ENCODE data around the gene C1orf105. TPM values are rescaled to one million over a fixed set of nuclear protein-coding genes. Genes with fewer than 3 reads are reported as not detected.

Gene C1orf105
- total and polyA plus RNA-seq, 2 of the 13 experiments (the other 11 are each of a cell fraction or from before 2014, with no cell fraction given), result 0.15 to 0.45 TPM

DNA sequence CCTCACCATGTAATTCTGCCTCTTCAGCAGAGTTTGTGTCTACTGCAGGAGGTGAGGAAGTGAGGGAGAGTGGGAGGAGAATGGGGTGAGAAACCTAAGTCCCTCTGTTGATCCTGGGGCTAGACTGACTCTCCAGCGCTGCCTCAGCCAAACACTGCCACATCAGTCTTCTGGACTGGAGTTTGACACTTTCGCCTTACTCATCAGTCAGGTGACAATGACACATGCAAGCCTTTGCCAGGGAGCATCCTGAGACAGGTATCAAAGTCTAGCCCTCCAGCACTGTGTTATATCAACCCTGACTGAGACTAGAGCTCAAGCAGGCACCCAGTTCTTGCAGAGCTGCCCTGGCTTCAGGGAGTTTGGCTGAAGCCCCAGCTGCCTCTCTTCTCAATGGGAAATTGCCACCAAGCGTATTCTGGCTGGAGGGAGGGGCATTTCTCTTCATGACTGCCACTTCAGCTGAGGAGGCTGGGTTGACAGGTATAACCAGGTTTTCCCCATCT is 79.2 kb downstream of the C1orf105 start (continued):
- TF ChIP-seq ZNF180 (CRISPR knock-in tag; IDR thresholded peaks at IDR 0.05; ENCODE audit: borderline replicate concordance, low read depth), result no peak
- no peak; the same call in 1 of the 2 replicates for TF ChIP-seq RXRA (CRISPR knock-in tag; IDR thresholded peaks at IDR 0.05)
- TF ChIP-seq ELF3 (CRISPR knock-in tag; IDR thresholded peaks at IDR 0.05), result peak; percentile 51; the same call in 1 of the 2 replicates
- peak; percentile 48 for TF ChIP-seq PHF5A (CRISPR knock-in tag; IDR thresholded peaks at IDR 0.05; ENCODE audit: low read depth, unreplicated experiment)
- no peak for TF ChIP-seq NPAS2 (CRISPR knock-in tag; IDR thresholded peaks at IDR 0.05; ENCODE audit: borderline replicate concordance)
- TF ChIP-seq, protein P1, sequence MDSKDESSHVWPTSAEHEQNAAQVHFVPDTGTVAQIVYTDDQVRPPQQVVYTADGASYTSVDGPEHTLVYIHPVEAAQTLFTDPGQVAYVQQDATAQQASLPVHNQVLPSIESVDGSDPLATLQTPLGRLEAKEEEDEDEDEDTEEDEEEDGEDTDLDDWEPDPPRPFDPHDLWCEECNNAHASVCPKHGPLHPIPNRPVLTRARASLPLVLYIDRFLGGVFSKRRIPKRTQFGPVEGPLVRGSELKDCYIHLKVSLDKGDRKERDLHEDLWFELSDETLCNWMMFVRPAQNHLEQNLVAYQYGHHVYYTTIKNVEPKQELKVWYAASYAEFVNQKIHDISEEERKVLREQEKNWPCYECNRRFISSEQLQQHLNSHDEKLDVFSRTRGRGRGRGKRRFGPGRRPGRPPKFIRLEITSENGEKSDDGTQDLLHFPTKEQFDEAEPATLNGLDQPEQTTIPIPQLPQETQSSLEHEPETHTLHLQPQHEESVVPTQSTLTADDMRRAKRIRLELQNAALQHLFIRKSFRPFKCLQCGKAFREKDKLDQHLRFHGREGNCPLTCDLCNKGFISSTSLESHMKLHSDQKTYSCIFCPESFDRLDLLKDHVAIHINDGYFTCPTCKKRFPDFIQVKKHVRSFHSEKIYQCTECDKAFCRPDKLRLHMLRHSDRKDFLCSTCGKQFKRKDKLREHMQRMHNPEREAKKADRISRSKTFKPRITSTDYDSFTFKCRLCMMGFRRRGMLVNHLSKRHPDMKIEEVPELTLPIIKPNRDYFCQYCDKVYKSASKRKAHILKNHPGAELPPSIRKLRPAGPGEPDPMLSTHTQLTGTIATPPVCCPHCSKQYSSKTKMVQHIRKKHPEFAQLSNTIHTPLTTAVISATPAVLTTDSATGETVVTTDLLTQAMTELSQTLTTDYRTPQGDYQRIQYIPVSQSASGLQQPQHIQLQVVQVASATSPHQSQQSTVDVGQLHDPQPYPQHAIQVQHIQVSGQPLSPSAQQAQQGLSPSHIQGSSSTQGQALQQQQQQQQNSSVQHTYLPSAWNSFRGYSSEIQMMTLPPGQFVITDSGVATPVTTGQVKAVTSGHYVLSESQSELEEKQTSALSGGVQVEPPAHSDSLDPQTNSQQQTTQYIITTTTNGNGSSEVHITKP (CRISPR knock-in tag; IDR thresholded peaks at IDR 0.05; ENCODE audit: low read depth), result no peak
- TF ChIP-seq ZNF724P (CRISPR knock-in tag; IDR thresholded peaks at IDR 0.05; ENCODE audit: borderline replicate concordance), result no peak
- TF ChIP-seq ZNF556 (CRISPR knock-in tag; IDR thresholded peaks at IDR 0.05; ENCODE audit: borderline replicate concordance), result no peak
- TF ChIP-seq THAP11 (CRISPR knock-in tag; IDR thresholded peaks at IDR 0.05), result peak; percentile 50; the same call in 1 of the 2 replicates
- TF ChIP-seq KDM5B (CRISPR knock-in tag; IDR thresholded peaks at IDR 0.05; ENCODE audit: borderline replicate concordance), result peak; percentile 49; the same call in 1 of the 2 replicates
- TF ChIP-seq ATF7-NPFF (CRISPR knock-in tag; IDR thresholded peaks at IDR 0.05; ENCODE audit: low read depth), result no peak
- TF ChIP-seq, protein P2, sequence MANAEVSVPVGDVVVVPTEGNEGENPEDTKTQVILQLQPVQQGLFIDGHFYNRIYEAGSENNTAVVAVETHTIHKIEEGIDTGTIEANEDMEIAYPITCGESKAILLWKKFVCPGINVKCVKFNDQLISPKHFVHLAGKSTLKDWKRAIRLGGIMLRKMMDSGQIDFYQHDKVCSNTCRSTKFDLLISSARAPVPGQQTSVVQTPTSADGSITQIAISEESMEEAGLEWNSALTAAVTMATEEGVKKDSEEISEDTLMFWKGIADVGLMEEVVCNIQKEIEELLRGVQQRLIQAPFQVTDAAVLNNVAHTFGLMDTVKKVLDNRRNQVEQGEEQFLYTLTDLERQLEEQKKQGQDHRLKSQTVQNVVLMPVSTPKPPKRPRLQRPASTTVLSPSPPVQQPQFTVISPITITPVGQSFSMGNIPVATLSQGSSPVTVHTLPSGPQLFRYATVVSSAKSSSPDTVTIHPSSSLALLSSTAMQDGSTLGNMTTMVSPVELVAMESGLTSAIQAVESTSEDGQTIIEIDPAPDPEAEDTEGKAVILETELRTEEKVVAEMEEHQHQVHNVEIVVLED (CRISPR knock-in tag; IDR thresholded peaks at IDR 0.05; ENCODE audit: borderline replicate concordance), result no peak
- TF ChIP-seq, protein P3, sequence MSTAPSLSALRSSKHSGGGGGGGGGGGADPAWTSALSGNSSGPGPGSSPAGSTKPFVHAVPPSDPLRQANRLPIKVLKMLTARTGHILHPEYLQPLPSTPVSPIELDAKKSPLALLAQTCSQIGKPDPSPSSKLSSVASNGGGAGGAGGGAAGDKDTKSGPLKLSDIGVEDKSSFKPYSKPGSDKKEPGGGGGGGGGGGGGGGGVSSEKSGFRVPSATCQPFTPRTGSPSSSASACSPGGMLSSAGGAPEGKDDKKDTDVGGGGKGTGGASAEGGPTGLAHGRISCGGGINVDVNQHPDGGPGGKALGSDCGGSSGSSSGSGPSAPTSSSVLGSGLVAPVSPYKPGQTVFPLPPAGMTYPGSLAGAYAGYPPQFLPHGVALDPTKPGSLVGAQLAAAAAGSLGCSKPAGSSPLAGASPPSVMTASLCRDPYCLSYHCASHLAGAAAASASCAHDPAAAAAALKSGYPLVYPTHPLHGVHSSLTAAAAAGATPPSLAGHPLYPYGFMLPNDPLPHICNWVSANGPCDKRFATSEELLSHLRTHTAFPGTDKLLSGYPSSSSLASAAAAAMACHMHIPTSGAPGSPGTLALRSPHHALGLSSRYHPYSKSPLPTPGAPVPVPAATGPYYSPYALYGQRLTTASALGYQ (CRISPR knock-in tag; IDR thresholded peaks at IDR 0.05), result no peak
- TF ChIP-seq, protein P4, sequence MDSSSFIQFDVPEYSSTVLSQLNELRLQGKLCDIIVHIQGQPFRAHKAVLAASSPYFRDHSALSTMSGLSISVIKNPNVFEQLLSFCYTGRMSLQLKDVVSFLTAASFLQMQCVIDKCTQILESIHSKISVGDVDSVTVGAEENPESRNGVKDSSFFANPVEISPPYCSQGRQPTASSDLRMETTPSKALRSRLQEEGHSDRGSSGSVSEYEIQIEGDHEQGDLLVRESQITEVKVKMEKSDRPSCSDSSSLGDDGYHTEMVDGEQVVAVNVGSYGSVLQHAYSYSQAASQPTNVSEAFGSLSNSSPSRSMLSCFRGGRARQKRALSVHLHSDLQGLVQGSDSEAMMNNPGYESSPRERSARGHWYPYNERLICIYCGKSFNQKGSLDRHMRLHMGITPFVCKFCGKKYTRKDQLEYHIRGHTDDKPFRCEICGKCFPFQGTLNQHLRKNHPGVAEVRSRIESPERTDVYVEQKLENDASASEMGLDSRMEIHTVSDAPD (CRISPR knock-in tag; IDR thresholded peaks at IDR 0.05), result peak; percentile 32; the same call in 1 of the 2 replicates
- TF ChIP-seq SOX5 (CRISPR knock-in tag; IDR thresholded peaks at IDR 0.05; ENCODE audit: borderline replicate concordance), result peak; percentile 68
- TF ChIP-seq, protein P5, sequence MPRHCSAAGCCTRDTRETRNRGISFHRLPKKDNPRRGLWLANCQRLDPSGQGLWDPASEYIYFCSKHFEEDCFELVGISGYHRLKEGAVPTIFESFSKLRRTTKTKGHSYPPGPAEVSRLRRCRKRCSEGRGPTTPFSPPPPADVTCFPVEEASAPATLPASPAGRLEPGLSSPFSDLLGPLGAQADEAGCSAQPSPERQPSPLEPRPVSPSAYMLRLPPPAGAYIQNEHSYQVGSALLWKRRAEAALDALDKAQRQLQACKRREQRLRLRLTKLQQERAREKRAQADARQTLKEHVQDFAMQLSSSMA (CRISPR knock-in tag; IDR thresholded peaks at IDR 0.05), result no peak
- TF ChIP-seq ZNF263 (CRISPR knock-in tag; IDR thresholded peaks at IDR 0.05), result no peak
- TF ChIP-seq, protein P6, sequence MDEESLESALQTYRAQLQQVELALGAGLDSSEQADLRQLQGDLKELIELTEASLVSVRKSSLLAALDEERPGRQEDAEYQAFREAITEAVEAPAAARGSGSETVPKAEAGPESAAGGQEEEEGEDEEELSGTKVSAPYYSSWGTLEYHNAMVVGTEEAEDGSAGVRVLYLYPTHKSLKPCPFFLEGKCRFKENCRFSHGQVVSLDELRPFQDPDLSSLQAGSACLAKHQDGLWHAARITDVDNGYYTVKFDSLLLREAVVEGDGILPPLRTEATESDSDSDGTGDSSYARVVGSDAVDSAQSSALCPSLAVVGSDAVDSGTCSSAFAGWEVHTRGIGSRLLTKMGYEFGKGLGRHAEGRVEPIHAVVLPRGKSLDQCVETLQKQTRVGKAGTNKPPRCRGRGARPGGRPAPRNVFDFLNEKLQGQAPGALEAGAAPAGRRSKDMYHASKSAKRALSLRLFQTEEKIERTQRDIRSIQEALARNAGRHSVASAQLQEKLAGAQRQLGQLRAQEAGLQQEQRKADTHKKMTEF (CRISPR knock-in tag; IDR thresholded peaks at IDR 0.05), result peak; percentile 26; the same call in 1 of the 2 replicates
- no peak for TF ChIP-seq ZNF446 (CRISPR knock-in tag; IDR thresholded peaks at IDR 0.05)

Data from HepG2 (cell line).